GM12865 (cell line): ENCODE measurements around the gene TBC1D22A.

Experiments used
- DNase-seq: peaks from one replicate; pipeline ENCODE4 v3.0.0; 2010; ENCODE audit warnings: low read depth
- H3K4me3 ChIP-seq: 2 replicates; pipeline ENCODE4 v1.5.1; 2011; ENCODE audit warnings: mild to moderate bottlenecking, low read depth, low read length, control low read depth
- TF ChIP-seq, protein P1 (sequence below): IDR thresholded peaks from 2 replicates; pipeline ENCODE4 v1.5.1; 2011; ENCODE audit warnings: low read length, control low read depth, low read depth, inconsistent platforms; ENCODE audit not compliant: insufficient read depth; ENCODE audit errors: missing control alignments

The TBC1D22A gene

DNA sequence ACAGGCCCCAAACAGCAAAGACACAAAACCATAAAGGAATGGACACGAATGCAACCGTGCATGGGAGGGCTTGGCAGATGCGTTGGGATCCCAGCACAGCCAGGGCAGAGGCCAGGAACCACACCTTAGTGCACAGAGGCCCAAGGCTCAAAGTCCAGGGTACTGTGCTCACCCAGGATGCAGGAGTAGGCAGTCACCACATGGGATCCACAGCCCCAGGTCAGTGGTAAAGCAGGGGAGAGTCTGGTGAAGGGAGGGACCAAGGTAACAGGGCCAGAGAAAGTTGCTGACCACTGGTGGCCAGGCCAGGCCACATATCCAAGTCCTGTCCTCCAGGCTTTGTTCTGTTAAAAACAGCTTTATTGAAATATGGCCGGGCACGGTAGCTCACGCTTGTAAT is 17.9 kb upstream of the TBC1D22A start:
- TF ChIP-seq, protein P1, sequence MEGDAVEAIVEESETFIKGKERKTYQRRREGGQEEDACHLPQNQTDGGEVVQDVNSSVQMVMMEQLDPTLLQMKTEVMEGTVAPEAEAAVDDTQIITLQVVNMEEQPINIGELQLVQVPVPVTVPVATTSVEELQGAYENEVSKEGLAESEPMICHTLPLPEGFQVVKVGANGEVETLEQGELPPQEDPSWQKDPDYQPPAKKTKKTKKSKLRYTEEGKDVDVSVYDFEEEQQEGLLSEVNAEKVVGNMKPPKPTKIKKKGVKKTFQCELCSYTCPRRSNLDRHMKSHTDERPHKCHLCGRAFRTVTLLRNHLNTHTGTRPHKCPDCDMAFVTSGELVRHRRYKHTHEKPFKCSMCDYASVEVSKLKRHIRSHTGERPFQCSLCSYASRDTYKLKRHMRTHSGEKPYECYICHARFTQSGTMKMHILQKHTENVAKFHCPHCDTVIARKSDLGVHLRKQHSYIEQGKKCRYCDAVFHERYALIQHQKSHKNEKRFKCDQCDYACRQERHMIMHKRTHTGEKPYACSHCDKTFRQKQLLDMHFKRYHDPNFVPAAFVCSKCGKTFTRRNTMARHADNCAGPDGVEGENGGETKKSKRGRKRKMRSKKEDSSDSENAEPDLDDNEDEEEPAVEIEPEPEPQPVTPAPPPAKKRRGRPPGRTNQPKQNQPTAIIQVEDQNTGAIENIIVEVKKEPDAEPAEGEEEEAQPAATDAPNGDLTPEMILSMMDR, result no peak
- H3K4me3 ChIP-seq, result no peak overlapping the region
- no peak for DNase-seq

DNA sequence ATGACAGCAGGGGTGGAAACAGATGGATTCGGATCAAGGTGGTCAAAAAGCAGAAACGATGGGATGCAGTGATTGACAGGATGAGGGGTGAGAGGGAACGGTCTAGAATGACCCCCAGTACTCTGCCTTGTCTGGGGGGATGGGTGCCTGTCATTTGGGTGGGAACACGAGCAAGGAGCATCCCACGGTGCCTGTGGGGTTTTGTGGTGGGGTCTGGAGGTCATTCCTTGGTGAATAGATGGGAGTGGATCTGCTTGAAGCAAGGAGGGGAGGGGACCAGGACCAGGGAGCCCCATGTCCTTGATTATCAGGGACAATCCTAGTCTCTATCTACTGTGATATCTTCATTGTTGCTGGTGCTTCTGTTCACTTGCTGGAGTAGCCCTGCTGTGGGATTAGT is 16.3 kb upstream of the TBC1D22A start:
- no peak overlapping the region for H3K4me3 ChIP-seq
- TF ChIP-seq, protein P1, result no peak
- DNase-seq, result no peak

DNA sequence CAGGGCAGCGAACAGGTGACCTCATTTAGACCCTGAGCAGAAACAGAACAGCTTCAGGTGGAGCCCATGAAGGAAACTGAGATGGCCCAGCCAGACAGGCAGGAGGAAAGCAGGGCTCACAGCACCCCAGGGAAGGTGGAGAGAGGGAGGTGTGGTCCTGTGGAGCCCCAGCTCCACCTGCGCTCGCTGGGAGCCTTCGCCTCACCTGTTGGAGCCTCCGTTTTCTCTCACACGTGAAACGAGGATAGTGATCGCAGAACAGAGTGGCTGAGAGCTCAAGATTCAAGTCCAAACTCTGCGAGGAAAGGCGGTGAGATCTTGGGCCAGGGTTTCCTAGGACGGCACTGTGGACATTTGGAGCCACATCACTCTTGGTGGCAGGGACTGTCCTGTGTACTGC is 15.8 kb upstream of the TBC1D22A start:
- H3K4me3 ChIP-seq, result no peak overlapping the region
- DNase-seq, result no peak
- TF ChIP-seq, protein P1, result no peak

DNA sequence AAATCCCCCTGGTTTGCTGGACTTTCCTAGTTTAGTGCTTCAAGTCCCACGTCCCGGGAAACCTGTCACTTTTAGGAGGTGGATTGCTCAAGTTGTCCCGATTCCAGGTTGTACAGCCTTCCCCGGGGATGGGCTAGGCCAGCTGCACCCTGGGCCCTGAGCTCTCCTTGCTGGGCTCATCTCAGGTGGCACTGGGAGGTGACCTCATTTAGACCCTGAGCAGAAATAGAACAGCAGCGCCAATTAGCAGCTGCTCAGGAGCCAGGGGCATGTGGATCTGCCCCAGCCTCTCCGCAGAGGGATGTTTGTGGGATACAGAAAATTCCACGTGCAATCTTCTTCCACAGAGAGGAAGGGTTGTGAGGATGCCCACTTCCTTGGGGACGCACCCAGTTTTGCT is 14.8 kb upstream of the TBC1D22A start:
- H3K4me3 ChIP-seq, result no peak overlapping the region
- DNase-seq, result no peak
- TF ChIP-seq, protein P1, result no peak

DNA sequence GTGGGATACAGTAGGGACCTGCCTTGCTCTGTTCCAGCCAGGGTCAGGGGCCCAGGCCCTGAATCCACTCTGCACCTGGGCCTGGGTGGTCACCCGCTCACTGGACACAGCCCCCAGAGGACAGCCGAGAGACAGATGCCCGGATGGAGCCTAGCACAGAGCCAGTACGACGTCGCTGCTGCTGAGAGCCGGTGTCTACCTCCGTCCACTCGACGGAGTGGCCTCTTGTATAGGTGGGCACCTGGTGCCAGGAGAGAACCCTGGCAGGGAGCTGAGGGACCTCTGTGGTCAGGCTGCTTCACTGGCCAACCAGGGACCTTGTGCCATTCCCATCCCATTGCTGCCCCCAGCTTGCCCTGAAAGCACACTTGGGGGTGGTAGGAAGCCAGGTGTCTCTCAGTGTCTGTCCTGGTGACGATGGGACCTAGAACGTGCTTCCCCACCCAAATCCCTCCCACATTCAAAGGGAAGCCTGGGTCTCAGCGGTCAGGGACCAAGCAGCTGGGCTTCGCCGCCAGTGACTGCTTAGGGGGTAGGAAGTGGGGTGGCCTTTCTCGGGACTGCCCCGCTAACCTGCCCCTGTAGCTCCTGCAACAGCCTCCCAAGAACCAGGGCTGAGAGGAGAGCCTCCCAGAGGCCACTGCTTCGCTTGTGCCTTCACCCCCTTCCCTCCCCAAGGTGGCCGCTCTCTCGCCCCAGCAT is 14.1 kb upstream of the TBC1D22A start:
- TF ChIP-seq, protein P1, result no peak
- DNase-seq, result no peak

DNA sequence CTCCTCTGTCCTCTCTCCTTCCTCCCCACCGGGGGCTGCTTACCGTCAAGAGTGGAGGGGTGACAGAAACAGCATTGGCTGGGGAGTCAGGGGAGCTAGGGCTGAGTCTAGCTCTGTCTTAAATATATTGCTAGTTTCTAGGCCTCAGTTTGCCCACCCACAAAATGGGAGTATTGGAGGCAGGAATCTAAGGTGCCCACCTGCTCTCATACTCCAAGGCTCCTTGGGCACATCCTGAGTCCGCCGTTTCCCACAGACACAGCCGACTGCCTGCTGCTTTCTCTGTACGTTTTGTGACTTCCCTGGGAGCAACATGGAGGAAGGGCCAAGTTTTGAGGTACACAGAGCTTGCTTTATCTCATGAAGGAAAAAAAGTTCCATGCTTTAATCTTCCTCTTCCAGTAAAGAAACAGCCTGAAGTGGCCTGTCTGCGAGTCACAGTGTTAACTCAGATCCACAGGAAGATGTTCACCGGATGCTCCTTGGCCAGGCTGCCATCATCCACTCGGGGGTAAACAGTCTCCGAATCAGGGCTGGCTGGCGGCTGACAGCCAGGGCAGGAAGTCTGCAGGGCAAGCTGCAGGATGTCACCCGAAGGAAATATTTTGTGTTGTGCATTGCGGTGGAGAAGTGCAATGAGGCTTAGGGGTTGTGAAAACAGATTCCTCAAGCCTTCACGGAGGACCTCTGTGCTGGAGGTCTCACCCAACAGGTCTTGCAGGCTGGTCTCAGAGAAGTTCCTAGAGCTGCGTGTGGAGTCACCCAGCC is 13.4 kb upstream of the TBC1D22A start:
- TF ChIP-seq, protein P1, result no peak
- no peak for DNase-seq
- H3K4me3 ChIP-seq, result no peak overlapping the region

More for the DNA sequence above, 14.1 kb upstream of the TBC1D22A start:
- no peak overlapping the region for H3K4me3 ChIP-seq
